Measurements from ENCODE around the gene OPA3. TPM values are rescaled to one million over a fixed set of nuclear protein-coding genes. Genes with fewer than 3 reads are reported as not detected.

The OPA3 gene
- total and polyA plus RNA-seq, 8 donors = under 0.01 to 27.5 (median 3.7) TPM

DNA sequence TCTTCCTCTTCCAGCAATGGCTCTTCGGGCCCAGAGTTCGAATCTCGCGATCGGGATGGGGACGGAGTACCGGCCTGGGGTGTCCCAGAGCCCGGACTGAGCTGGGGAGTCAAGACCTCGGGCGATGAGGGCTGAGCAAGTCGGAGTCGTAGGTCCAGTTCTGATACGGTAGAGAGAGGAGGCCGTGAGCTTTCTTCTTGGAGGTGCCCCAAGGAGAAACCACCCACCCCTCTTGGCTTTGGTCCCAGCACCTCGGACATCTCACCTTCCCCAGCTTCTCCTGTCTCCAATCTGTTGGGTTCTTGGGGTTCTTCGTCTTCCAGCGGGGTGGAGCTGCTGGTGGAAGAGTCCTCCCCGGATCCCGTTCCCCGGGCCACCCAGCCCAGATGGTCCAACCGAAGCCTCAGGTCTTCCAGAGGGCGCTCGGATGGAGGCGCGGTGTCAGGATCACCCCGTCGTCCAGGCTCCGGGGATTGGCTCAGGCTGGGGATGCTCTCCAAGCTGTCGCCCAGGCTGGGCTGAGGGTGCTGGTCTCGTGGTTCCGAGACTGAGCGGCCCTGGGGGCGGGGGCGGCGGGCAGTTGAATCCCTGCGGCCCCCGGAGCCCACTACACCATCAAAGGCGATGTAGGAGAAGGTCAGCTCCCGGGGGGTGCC is 90.2 kb downstream of the OPA3 start:
- Histone ChIP-seq H3K9me3 (no peaks in the 10 kb centered on the region), H3K27ac (no peak overlapping the region), H3K4me3 (no peak overlapping the region), H3K4me1 (peaks cover 40 to 62% (median 50%) of the 10 kb centered on the region in 4 donors), H3K36me3 (no peaks in the 10 kb centered on the region), H3K27me3 (peaks cover 0 to 54% (median 9%) of the 10 kb centered on the region in 3 donors)
- WGBS, 5 donors = 86 to 94% (median 93%) methylated on average over 23 to 39 of the region's 39 CpGs
- no peak for TF ChIP-seq POLR2AphosphoS5 (IDR thresholded peaks at IDR 0.05)
- TF ChIP-seq POLR2A (IDR thresholded peaks at IDR 0.05) = no peak
- TF ChIP-seq, protein P1, sequence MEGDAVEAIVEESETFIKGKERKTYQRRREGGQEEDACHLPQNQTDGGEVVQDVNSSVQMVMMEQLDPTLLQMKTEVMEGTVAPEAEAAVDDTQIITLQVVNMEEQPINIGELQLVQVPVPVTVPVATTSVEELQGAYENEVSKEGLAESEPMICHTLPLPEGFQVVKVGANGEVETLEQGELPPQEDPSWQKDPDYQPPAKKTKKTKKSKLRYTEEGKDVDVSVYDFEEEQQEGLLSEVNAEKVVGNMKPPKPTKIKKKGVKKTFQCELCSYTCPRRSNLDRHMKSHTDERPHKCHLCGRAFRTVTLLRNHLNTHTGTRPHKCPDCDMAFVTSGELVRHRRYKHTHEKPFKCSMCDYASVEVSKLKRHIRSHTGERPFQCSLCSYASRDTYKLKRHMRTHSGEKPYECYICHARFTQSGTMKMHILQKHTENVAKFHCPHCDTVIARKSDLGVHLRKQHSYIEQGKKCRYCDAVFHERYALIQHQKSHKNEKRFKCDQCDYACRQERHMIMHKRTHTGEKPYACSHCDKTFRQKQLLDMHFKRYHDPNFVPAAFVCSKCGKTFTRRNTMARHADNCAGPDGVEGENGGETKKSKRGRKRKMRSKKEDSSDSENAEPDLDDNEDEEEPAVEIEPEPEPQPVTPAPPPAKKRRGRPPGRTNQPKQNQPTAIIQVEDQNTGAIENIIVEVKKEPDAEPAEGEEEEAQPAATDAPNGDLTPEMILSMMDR (IDR thresholded peaks at IDR 0.05) = no peak
- no peak for TF ChIP-seq EP300 (IDR thresholded peaks at IDR 0.05)
- intact Hi-C loops (cut with DNase I; ENCODE audit: low total_unique reads) = no loop called here
- DNase-seq = no peak

DNA sequence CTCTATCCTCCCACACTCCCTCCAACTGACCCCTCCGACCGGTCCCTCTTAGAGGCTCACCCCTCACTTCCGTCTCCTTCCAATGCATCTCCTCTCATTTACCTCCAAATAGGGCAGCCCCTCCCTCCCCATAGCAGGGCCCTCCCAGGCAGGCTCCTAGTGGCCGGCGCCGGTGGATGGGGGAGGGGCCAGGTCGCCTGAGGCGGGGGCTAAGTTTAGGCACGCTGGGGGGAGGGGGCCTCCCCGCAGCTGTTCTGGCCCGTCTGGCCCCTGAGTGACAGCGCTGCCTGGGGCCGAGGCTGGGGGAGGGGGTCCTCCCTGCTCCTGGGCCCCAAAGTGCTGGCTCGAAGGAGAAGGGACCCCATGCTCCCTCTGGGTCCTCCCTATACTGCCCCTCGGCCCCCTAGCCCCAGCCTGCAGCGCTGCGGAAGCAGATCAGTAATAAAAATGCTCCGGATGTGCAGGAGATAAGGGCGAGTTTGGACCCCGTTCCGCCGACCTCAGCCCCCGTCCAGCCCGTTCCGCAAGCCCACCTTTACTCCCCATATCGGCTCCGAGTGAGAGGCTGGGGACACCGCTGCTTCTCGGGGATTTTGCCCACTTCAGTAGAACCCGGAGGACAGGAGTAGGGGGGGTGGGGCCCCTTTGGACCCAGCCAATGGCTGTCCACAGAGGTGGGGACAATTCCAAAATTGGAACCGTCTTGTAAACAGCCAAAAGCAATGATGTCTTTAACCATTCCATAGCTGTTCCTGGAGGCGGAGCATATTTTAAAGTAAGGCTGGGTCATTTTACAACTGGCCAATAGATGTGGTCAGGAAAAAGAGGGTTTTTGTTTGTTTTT is 91.8 kb downstream of the OPA3 start:
- Histone ChIP-seq H3K27me3 (peaks cover 0 to 38% (median 3%) of the 10 kb centered on the region in 3 donors), H3K27ac (peak overlapping the region; percentile 10 to 78 (median 50)), H3K36me3 (peaks cover 0 to 9% (median 3%) of the 10 kb centered on the region in 4 donors), H3K9me3 (no peaks in the 10 kb centered on the region), H3K4me1 (peaks cover 24 to 47% (median 36%) of the 10 kb centered on the region in 4 donors), H3K4me3 (peak overlapping the region; percentile 45 to 54 (median 52))
- TF ChIP-seq, protein P1 (IDR thresholded peaks at IDR 0.05) = no peak
- TF ChIP-seq POLR2AphosphoS5 (IDR thresholded peaks at IDR 0.05) (no peak), EP300 (IDR thresholded peaks at IDR 0.05) (no peak), POLR2A (IDR thresholded peaks at IDR 0.05) (no peak)
- intact Hi-C loops (cut with DNase I; ENCODE audit: low total_unique reads) = no loop called here
- peak in 1 of 2 donors; percentile 85 for DNase-seq
- 5 to 9% (median 5%) methylated on average over 16 to 32 of the region's 32 CpGs for WGBS, 5 donors

DNA sequence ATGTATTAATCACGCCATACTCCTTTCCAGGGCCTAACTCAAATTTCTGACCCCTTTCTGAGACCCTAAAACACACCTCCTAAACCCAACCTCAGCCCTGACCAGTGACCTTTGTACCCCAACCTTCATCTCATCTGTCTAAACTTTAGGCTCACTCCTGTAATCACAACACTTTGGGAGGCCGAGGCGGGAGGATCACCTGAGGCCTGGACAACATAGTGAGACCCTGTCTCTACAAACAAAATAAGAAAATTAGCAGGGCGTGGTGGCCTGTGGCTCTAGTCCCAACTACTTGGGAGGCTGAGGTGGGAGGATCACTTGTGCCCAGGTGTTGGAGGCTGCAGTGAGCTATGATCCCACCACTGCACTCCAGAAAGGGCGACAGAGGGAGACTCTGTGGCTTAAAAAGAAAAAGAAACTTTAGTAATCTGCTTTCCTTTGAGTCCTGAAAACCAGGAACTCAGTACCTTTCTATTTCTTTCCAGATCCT is 92.4 kb downstream of the OPA3 start:
- WGBS, 5 donors = 77 to 92% (median 91%) methylated on average over 5 of the region's 5 CpGs
- TF ChIP-seq EP300 (IDR thresholded peaks at IDR 0.05) (no peak), POLR2AphosphoS5 (IDR thresholded peaks at IDR 0.05) (no peak), POLR2A (IDR thresholded peaks at IDR 0.05) (no peak)
- TF ChIP-seq, protein P1 (IDR thresholded peaks at IDR 0.05) = no peak

DNA sequence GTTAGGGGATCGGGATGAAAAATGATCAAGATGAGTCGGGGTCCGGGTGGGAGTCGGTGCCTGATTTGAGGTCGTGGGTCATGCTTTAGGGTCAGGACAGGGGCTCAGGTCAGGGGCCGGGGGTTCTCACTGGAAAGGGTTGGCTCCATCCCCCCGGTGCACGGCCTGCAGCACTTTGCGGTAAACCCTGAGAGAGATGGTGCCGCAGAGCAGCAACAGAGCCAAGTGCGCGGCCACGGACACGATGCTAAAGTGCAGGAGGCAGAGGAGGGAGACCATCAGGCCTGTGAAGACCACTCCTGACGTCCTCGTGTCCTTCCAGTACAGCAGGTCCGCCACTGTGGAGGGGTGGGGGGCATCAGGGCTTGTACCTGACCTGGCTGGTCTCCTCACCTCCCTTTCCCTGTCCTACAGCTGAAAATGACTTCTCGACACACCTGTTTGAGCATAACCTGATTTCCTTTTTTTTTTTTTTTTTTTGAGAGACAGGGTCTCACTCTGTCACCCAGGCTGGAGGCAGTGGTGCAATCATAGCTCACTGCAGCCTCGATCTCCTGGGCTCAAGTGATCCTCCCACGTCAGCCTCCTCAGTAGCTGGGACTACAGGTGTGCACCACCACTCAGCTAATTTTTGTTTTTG is 95.3 kb downstream of the OPA3 start:
- DNase-seq = no peak
- intact Hi-C loops (cut with DNase I; ENCODE audit: low total_unique reads) = no loop called here
- TF ChIP-seq EP300 (IDR thresholded peaks at IDR 0.05) (no peak), POLR2A (IDR thresholded peaks at IDR 0.05) (no peak), POLR2AphosphoS5 (IDR thresholded peaks at IDR 0.05) (no peak)
- TF ChIP-seq, protein P1 (IDR thresholded peaks at IDR 0.05) = no peak
- H3K9me3 ChIP-seq = no peaks in the 10 kb centered on the region
- peaks cover 0 to 6% (median 3%) of the 10 kb centered on the region in 3 donors for H3K27me3 ChIP-seq
- H3K27ac ChIP-seq = no peak overlapping the region
- WGBS, 5 donors = 82 to 90% (median 86%) methylated on average over 20 of the region's 20 CpGs
- H3K36me3 ChIP-seq = peaks cover 0 to 9% (median 3%) of the 10 kb centered on the region in 4 donors
- H3K4me3 ChIP-seq = no peak overlapping the region
- H3K4me1 ChIP-seq = peaks cover 15 to 33% (median 29%) of the 10 kb centered on the region in 4 donors

More for the DNA sequence above, 92.4 kb downstream of the OPA3 start:
- H3K27me3 ChIP-seq = peaks cover 0 to 32% (median 3%) of the 10 kb centered on the region in 3 donors
- peak overlapping the region; percentile 45 to 54 (median 52) for H3K4me3 ChIP-seq
- DNase-seq = no peak
- no peaks in the 10 kb centered on the region for H3K9me3 ChIP-seq
- H3K27ac ChIP-seq = peak overlapping the region in 2 of 5 donors; percentile 50 to 78
- peaks cover 21 to 40% (median 29%) of the 10 kb centered on the region in 4 donors for H3K4me1 ChIP-seq
- H3K36me3 ChIP-seq = peaks cover 0 to 9% (median 3%) of the 10 kb centered on the region in 4 donors
- intact Hi-C loops (cut with DNase I; ENCODE audit: low total_unique reads) = no loop called here

Measured in stomach (tissue), 9 donors.